HepG2 (cell line): ENCODE measurements around the gene HS3ST3A1. TPM values are rescaled to one million over a fixed set of nuclear protein-coding genes. Genes with fewer than 3 reads are reported as not detected.

Experiments used
- RORA ChIP-seq: sonication (generic); formaldehyde crosslinking; IDR thresholded peaks from 2 replicates; pipeline ENCODE4 v1.5.0; 2020; ENCODE audit warnings: mild to moderate bottlenecking, missing genetic modification reagents, moderate library complexity
- ZBTB40 ChIP-seq, 2 experiments: fragments of 450-650 bp in 1 of 2; sonication (generic) in 1 of 2; formaldehyde crosslinking in 1 of 2; IDR thresholded peaks; 2 replicates each; pipeline versions ENCODE4 v1.6.1 to v1.8.0; 2016 to 2022; ENCODE audit warnings: antibody characterized with exemption in 1 of 2, mild to moderate bottlenecking in 1 of 2, missing genetic modification reagents in 1 of 2
- polyA plus RNA-seq, 8 experiments: library from polyadenylated mRNA; depleted of rRNA in 3 of 8; stranded (reverse) in 7 of 8; unstranded in 1 of 8; fragments of >200 nt; fragmentation: Illumina TruSeq in 4 of 8; extraction: Trizol in 4 of 8; gene quantifications; 2 replicates each; pipeline versions ENCODE4 v1.2.1 to v1.2.3, GENCODE V29; 2011 to 2016; ENCODE audit warnings: low read depth in 4 of 8, missing spikeins in 1 of 8, mixed read lengths in 1 of 8; ENCODE audit not compliant: insufficient read depth in 1 of 8
- total RNA-seq, 5 experiments: library from RNA; depleted of rRNA; stranded (reverse); fragments of >200 nt; fragmentation: Illumina TruSeq; extraction: Trizol; gene quantifications; 2 replicates each; pipeline ENCODE4 v1.2.3, GENCODE V29; 2016; ENCODE audit warnings: low read depth in 1 of 5

The HS3ST3A1 gene
- total and polyA plus RNA-seq, 2 of the 13 experiments (the other 11 are each of a cell fraction or from before 2014, with no cell fraction given): 1.3 to 3.5 TPM

DNA sequence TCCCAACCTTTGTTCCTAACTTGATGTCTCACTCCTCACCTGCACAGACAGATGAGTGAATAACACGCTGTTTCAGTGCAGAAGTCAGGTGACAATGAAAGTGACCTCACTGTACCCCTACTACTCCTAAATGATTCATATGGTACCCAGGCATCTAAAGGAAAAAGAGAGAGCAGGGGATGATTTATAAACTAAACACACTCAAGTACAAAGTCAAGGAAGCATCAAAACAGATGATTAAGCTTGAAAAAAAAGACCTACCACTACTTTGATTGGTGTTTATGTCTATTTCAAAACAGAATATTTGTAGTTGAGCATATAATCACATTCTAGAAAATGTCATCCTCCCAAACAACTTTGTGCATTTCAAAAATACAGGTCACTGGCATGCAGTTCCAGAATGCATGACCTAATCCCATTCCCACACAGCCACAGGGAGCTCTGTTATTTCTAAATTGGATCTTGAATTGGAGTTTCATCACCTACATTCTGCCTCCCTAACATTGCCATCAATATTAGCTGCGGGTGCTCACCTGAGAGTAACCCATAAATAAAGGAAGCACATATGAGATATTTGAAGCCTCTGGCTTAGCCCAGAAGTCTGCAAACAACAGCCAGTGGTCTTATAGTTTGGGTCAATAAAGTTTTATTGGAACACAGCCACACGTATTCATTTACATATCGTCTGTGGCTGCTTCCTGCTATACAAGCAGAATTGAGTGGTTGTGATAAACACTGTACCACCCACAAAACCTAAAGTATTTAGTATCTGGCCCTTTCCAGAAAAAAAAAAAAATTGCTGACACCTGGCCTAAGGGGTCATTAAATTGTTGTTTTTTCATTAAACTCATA lies 14.0 kb downstream of the HS3ST3A1 start (continued):
- TF ChIP-seq ZBTB40 (IDR thresholded peaks at IDR 0.05): 0 out of 2 replicates have a peak, but pooled peaks have one; percentile 17
- TF ChIP-seq ZBTB40 (CRISPR knock-in tag; IDR thresholded peaks at IDR 0.05): peak; percentile 95
- TF ChIP-seq RORA (CRISPR knock-in tag): no peak
- TF ChIP-seq, all 625 proteins: peak for 1
